ENCODE results near the gene CSTF1.
"Not testable (repeated sequence)": the region's sequence is repeated elsewhere in the genome, so short reads cannot be mapped to it uniquely, and the experiment has no call there.

Gene CSTF1

GRCh38 chr20:56371977-56372376 is 20.5 kb upstream of the CSTF1 start:
- no peak for DNase-seq

GRCh38 chr20:56372850-56373249 is 19.6 kb upstream of the CSTF1 start:
- peak; percentile 34 for DNase-seq

GRCh38 chr20:56373942-56374341 is 18.5 kb upstream of the CSTF1 start:
- DNase-seq: peak; percentile 78

- no peak for DNase-seq
Measured at GRCh38 chr20:56376331-56376730, 16.1 kb upstream of the CSTF1 start.

GRCh38 chr20:56378386-56378785 is 14.1 kb upstream of the CSTF1 start:
- DNase-seq: no peak

GRCh38 chr20:56380375-56380774 is 12.1 kb upstream of the CSTF1 start:
- no peak for DNase-seq

- DNase-seq: no peak
Measured at GRCh38 chr20:56381501-56381900, 10.9 kb upstream of the CSTF1 start.

- no peak for DNase-seq
Measured at GRCh38 chr20:56382696-56383095, 9.7 kb upstream of the CSTF1 start.

- no peak for DNase-seq
Measured at GRCh38 chr20:56383334-56383733, 9.1 kb upstream of the CSTF1 start.

- DNase-seq: no peak
Measured at GRCh38 chr20:56385130-56385529, 7.3 kb upstream of the CSTF1 start.

GRCh38 chr20:56386219-56386618 is 6.2 kb upstream of the CSTF1 start:
- no peak for DNase-seq

GRCh38 chr20:56388882-56389281 is 3.6 kb upstream of the CSTF1 start:
- DNase-seq: no peak

GRCh38 chr20:56389807-56390206 is 2.6 kb upstream of the CSTF1 start:
- DNase-seq: no peak

- not testable (repeated sequence) for DNase-seq
Measured at GRCh38 chr20:56390396-56390795, 2.0 kb upstream of the CSTF1 start.

GRCh38 chr20:56391037-56391436 is 1.4 kb upstream of the CSTF1 start:
- peak; percentile 16 for DNase-seq

- DNase-seq: no peak
Measured at GRCh38 chr20:56391596-56392131, 781 bp upstream of the CSTF1 start.

GRCh38 chr20:56392881-56393482 is 537 bp downstream of the CSTF1 start:
- DNase-seq: peak; percentile 41

- DNase-seq: no peak
Measured at GRCh38 chr20:56393653-56394052, 1.2 kb downstream of the CSTF1 start.

- DNase-seq: no peak
Measured at GRCh38 chr20:56395166-56395565, 2.7 kb downstream of the CSTF1 start.

- DNase-seq: peak; percentile 79
Measured at GRCh38 chr20:56400001-56400640, 7.7 kb downstream of the CSTF1 start.

- no peak for DNase-seq
Measured at GRCh38 chr20:56403465-56403864, 11.0 kb downstream of the CSTF1 start.

- not testable (repeated sequence) for DNase-seq
Measured at GRCh38 chr20:56405356-56405755, 12.9 kb downstream of the CSTF1 start.

GRCh38 chr20:56406910-56407309 is 14.5 kb downstream of the CSTF1 start:
- DNase-seq: no peak

- no peak for DNase-seq
Measured at GRCh38 chr20:56409521-56409920, 17.1 kb downstream of the CSTF1 start.

- no peak for DNase-seq
Measured at GRCh38 chr20:56409956-56410355, 17.5 kb downstream of the CSTF1 start.

Measured in activated CD4-positive, alpha-beta T cell treated with anti-CD3 and anti-CD28 coated beads, Interleukin-2, Interleukin-6, amounts not matched to agents 100 ng/mL and 50 ng/mL, durations not matched to agents 16 hours and 8 hours (primary cell).